ENCODE results near the gene FAM131A.

DNA sequence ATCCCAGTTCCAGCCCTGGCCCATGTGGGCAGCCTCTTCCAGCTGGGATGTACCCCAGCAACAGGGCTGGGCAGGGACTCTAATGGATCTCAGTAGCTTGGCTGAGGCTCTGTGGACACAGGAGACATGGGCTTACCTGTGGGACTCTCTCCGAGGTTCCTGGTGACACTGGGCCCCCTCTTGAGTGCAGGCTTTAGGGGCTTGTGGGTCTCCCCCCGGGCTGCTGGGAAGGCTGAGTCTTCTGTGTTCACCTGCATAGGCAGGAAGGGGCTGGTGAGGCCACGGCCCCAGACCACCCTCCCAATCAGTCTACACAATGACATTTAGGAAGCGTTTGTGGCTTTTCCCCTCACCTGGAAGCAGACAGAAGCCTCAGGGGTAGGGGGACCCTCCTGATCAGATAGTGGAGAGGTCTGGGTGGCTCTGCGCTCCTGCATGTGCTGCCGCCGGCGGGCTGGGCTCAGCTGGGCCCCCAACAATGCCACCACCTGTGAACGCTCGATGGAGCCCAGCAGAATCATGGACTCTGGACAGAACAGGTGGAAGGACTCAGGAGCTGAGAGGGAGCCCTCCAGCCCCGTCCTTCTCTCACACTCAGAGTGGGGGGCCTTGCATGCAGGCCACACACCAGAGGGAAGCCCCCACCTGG is 15.6 kb downstream of the FAM131A start:
- TF ChIP-seq, protein P1, sequence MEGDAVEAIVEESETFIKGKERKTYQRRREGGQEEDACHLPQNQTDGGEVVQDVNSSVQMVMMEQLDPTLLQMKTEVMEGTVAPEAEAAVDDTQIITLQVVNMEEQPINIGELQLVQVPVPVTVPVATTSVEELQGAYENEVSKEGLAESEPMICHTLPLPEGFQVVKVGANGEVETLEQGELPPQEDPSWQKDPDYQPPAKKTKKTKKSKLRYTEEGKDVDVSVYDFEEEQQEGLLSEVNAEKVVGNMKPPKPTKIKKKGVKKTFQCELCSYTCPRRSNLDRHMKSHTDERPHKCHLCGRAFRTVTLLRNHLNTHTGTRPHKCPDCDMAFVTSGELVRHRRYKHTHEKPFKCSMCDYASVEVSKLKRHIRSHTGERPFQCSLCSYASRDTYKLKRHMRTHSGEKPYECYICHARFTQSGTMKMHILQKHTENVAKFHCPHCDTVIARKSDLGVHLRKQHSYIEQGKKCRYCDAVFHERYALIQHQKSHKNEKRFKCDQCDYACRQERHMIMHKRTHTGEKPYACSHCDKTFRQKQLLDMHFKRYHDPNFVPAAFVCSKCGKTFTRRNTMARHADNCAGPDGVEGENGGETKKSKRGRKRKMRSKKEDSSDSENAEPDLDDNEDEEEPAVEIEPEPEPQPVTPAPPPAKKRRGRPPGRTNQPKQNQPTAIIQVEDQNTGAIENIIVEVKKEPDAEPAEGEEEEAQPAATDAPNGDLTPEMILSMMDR (IDR thresholded peaks at IDR 0.05; ENCODE audit: poor library complexity), result no peak
- no peak for TF ChIP-seq EZH2phosphoT487 (IDR thresholded peaks at IDR 0.05; ENCODE audit: low read depth, severe bottlenecking, unreplicated experiment)
- TF ChIP-seq EZH2 (IDR thresholded peaks at IDR 0.05; ENCODE audit: borderline replicate concordance), result no peak

Measured in hepatocyte (in vitro differentiated cells).